Measurements from ENCODE around the gene MINDY4B.
"Not testable (repeated sequence)": the region's sequence is repeated elsewhere in the genome, so short reads cannot be mapped to it uniquely, and the experiment has no call there.

Gene MINDY4B

GRCh38 chr3:150868282-150868681, 37.0 kb downstream of the MINDY4B start:
- no peak for DNase-seq (ENCODE audit: low read depth)

GRCh38 chr3:150867434-150867833, 37.8 kb downstream of the MINDY4B start:
- in situ Hi-C loops (cut with HindIII; ENCODE audit: low sequenced_read_pairs) = no loop called here
- TF ChIP-seq CTCF (IDR thresholded peaks at IDR 0.05; ENCODE audit: low read depth, low read length, missing control alignments) = no peak
- H3K4me3 ChIP-seq (ENCODE audit: low read depth, low read length) = no peak overlapping the region
- no peak for DNase-seq (ENCODE audit: low read depth)

More at GRCh38 chr3:150868282-150868681, 37.0 kb downstream of the MINDY4B start:
- H3K4me3 ChIP-seq (ENCODE audit: low read depth, low read length) = no peak overlapping the region
- in situ Hi-C loops (cut with HindIII; ENCODE audit: low sequenced_read_pairs) = no loop called here
- no peak for TF ChIP-seq CTCF (IDR thresholded peaks at IDR 0.05; ENCODE audit: low read depth, low read length, missing control alignments)

GRCh38 chr3:150863921-150864320, 41.3 kb downstream of the MINDY4B start:
- H3K4me3 ChIP-seq (ENCODE audit: low read depth, low read length); in situ Hi-C loops (cut with HindIII; ENCODE audit: low sequenced_read_pairs); DNase-seq (ENCODE audit: low read depth): not testable (repeated sequence)

DNA sequence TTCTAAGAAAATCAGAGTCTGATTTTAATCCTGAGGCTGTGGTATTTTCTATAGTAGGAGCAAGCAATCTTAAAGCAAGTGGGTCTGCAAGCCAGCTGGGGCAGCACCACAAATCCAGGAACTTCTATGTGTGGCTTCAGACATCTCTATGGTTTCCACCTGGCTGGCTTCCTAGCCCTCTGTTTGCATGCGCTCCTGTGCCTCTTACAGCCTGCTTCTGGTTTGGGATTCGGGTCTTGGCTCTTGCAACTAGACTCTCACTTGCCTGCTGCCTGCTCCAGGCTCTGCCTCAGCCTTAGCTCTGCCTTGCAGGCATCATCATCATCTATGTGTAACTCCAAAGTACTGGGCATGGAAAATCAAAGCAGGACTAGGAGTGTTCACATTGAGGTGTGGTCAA, 43.4 kb downstream of the MINDY4B start:
- H3K4me3 ChIP-seq (ENCODE audit: low read depth, low read length) = no peak overlapping the region
- no peak for DNase-seq (ENCODE audit: low read depth)
- no peak for TF ChIP-seq CTCF (IDR thresholded peaks at IDR 0.05; ENCODE audit: low read depth, low read length, missing control alignments)
- in situ Hi-C loops (cut with HindIII; ENCODE audit: low sequenced_read_pairs) = no loop called here

- in situ Hi-C loops (cut with HindIII; ENCODE audit: low sequenced_read_pairs); DNase-seq (ENCODE audit: low read depth); H3K4me3 ChIP-seq (ENCODE audit: low read depth, low read length): not testable (repeated sequence)
These were observed 47.3 kb downstream of the MINDY4B start for GRCh38 chr3:150857936-150858335.

DNA sequence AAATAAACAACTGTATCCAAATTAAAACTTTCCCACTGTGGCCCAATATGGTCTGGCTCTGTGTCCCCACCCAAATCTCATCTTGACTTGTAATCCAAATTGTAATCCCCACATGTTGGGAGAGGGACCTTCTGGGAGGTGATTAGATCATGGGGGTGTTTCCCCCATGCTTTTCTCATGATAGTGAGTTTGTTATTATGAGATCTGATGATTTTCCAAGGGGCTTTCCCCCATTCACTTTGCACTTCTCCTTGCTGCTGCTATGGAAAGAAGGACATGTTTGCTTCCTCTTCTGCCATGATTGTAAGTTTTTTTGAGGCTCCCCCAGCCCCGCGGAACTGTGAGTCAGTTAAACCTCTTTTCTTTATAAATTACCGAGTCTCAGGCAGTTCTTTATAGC, 55.0 kb downstream of the MINDY4B start:
- no peak for TF ChIP-seq CTCF (IDR thresholded peaks at IDR 0.05; ENCODE audit: low read depth, low read length, missing control alignments)
- in situ Hi-C loops (cut with HindIII; ENCODE audit: low sequenced_read_pairs) = no loop called here
- DNase-seq (ENCODE audit: low read depth) = no peak
- H3K4me3 ChIP-seq (ENCODE audit: low read depth, low read length) = no peak overlapping the region

GRCh38 chr3:150848864-150849263, 56.4 kb downstream of the MINDY4B start:
- no peak overlapping the region for H3K4me3 ChIP-seq (ENCODE audit: low read depth, low read length)
- no peak for DNase-seq (ENCODE audit: low read depth)
- no peak for TF ChIP-seq CTCF (IDR thresholded peaks at IDR 0.05; ENCODE audit: low read depth, low read length, missing control alignments)
- in situ Hi-C loops (cut with HindIII; ENCODE audit: low sequenced_read_pairs) = no loop called here

DNA sequence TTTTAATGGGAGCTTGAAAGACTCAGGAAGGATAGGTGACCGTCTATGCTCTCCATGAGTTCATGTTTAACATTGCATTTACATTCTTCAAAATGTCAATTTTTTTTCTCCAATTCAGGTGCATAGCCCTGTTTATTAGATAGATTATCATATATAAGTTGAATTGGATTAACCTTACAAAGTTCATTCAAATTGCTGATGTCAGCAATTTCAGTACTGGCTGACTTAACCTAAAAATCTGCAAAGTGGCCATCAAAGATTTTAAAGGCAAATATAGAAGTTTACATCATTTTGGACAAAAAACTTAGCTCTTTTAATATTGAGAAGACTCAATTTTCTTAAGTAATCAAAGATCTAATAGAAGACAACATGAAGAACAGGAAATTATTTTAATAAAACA, 57.8 kb downstream of the MINDY4B start:
- H3K4me3 ChIP-seq (ENCODE audit: low read depth, low read length) = no peak overlapping the region
- TF ChIP-seq CTCF (IDR thresholded peaks at IDR 0.05; ENCODE audit: low read depth, low read length, missing control alignments) = no peak
- in situ Hi-C loops (cut with HindIII; ENCODE audit: low sequenced_read_pairs) = no loop called here
- no peak for DNase-seq (ENCODE audit: low read depth)
